SH-SY5Y (cell line): ENCODE measurements around the gene TMEM116.

Experiments used
- GATA2 ChIP-seq: IDR thresholded peaks from 2 replicates; pipeline ENCODE4 v1.6.1; 2011; ENCODE audit warnings: mild to moderate bottlenecking, low read depth, low read length
- GATA3 ChIP-seq: IDR thresholded peaks from 2 replicates; pipeline ENCODE4 v1.6.1; 2011; ENCODE audit warnings: low read depth, mild to moderate bottlenecking, low read length, moderate library complexity

Gene TMEM116

DNA sequence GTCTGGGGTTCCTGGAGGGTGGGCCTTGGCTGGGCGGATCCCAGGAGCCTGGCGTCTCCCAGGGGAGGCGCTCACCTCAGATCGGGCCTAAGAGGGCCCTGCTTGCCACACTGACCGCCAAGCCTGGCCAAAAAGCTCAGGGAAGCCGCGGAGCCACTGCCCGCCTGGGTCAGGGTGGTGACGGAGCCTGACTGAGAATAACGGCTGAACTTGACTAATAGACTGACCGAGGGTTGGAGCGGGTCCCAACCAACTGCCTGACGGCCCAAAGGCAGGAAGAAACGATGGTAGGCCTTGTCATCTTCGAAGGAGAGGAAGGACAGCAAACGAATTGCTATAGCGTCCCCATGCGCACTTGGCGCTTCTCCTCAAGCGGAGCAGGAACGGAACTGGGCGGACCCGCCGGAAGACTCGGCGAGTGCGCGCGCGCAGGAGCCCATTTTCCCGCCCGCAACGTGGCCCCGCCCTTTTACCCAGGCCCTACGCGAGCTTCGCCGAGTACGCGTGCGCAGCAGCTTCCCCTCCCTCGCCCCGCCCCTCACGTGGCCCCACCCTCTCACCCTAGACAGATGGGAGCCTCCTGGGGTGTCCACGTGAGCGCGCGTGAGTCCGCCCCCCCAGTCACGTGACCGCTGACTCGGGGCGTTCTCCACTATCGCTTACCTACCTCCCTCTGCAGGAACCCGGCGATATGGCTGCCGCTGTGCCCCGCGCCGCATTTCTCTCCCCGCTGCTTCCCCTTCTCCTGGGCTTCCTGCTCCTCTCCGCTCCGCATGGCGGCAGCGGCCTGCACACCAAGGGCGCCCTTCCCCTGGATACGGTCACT is at the start of gene TMEM116, which contains the start of gene ERP29:
TMEM116 (minus strand) TSS at position 391 of the 826 bp plus-strand sequence. CDS start 7,895 bp downstream, outside the sequence.
ERP29 (plus strand) TSS at position 652 of the 826 bp plus-strand sequence; CDS start at position 692, 40 bp downstream.
- peak; percentile 18; the same call in 1 of the 2 replicates for TF ChIP-seq GATA2
- no peak for TF ChIP-seq GATA3

DNA sequence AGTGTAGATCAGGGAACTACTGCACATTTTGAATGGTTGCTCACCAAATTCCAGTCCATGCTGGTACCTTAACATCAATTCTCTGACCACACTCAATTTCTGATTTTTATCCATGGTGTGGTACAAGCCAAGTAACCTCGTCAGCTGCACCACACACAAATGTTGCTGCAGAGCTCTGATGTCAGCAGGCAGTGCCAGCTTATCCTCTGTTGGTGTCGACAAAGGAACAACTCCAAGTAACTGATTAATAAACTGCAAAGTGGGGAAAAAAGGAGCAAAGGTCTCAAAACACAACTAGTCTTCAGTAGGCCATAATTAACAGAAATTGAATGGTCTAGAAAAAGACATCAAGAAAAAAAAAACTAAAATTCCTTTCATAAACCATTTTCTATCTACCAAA is 48.2 kb upstream of the TMEM116 start:
- no peak for TF ChIP-seq GATA2
- no peak for TF ChIP-seq GATA3

GRCh38 chr12:112049351-112049750 is 36.4 kb upstream of the TMEM116 start:
- TF ChIP-seq GATA2 = no peak
- no peak for TF ChIP-seq GATA3

GRCh38 chr12:112046003-112046402 is 33.0 kb upstream of the TMEM116 start:
- no peak for TF ChIP-seq GATA2
- TF ChIP-seq GATA3 = no peak

GRCh38 chr12:112035219-112035785 is 22.3 kb upstream of the TMEM116 start:
- no peak for TF ChIP-seq GATA2
- no peak for TF ChIP-seq GATA3

- TF ChIP-seq GATA3 (no peak), GATA2 (no peak)
Measured at GRCh38 chr12:112032292-112032691, 19.3 kb upstream of the TMEM116 start.

DNA sequence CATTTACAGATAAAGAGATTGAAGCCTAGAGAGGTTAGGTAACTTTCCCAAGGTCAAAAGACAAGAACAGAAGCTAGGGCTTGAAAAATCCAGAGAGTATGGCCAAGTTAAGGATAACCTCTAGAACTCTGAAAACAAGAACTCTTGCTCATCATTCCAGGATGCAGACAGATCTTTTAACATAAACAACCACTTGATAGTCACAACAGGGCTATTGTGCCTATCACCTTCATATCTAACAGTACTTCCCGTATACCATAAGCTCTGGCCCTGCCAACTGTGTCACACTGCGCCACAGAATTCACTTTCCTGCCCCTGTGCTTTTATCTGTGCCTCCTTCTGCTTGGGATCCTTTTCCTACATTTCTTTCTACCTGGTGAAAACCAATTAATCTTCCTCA is 18.5 kb upstream of the TMEM116 start:
- no peak for TF ChIP-seq GATA3

- TF ChIP-seq GATA2 (no peak), GATA3 (no peak)
Measured at GRCh38 chr12:112029301-112029700, 16.3 kb upstream of the TMEM116 start.

GRCh38 chr12:112025808-112026375 is 12.9 kb upstream of the TMEM116 start:
- TF ChIP-seq GATA2 (no peak), GATA3 (no peak)

- TF ChIP-seq GATA2 (no peak), GATA3 (no peak)
Measured at GRCh38 chr12:112023759-112024396, 10.9 kb upstream of the TMEM116 start.

- TF ChIP-seq GATA2 (no peak), GATA3 (no peak)
Measured at GRCh38 chr12:112022241-112023016, 9.5 kb upstream of the TMEM116 start.

- no peak for TF ChIP-seq GATA2
- no peak for TF ChIP-seq GATA3
Measured at GRCh38 chr12:112020947-112021457, 8.0 kb upstream of the TMEM116 start.

- TF ChIP-seq GATA2 (no peak), GATA3 (no peak)
Measured at GRCh38 chr12:112018571-112019237, 5.7 kb upstream of the TMEM116 start.

GRCh38 chr12:112017041-112017440 is 4.1 kb upstream of the TMEM116 start:
- TF ChIP-seq GATA3 = no peak
- no peak for TF ChIP-seq GATA2
